NB4 (cell line): ENCODE data around the gene TBC1D14.

Source experiments
- POLR2A ChIP-seq: IDR thresholded peaks from 2 replicates; pipeline ENCODE4 v1.6.1; 2011; ENCODE audit warnings: mild to moderate bottlenecking; ENCODE audit not compliant: insufficient read length; ENCODE audit errors: extremely low read depth
- TF ChIP-seq, protein P1 (sequence below): IDR thresholded peaks from one replicate; pipeline ENCODE4 v1.5.1; 2012; ENCODE audit warnings: low read depth, low read length
- TF ChIP-seq, protein P2 (sequence below): IDR thresholded peaks from 2 replicates; pipeline ENCODE4 v1.6.1; 2011; ENCODE audit warnings: low read depth, low read length

GRCh38 chr4:6889101-6889735, 20.4 kb upstream of the TBC1D14 start:
- TF ChIP-seq, protein P1, sequence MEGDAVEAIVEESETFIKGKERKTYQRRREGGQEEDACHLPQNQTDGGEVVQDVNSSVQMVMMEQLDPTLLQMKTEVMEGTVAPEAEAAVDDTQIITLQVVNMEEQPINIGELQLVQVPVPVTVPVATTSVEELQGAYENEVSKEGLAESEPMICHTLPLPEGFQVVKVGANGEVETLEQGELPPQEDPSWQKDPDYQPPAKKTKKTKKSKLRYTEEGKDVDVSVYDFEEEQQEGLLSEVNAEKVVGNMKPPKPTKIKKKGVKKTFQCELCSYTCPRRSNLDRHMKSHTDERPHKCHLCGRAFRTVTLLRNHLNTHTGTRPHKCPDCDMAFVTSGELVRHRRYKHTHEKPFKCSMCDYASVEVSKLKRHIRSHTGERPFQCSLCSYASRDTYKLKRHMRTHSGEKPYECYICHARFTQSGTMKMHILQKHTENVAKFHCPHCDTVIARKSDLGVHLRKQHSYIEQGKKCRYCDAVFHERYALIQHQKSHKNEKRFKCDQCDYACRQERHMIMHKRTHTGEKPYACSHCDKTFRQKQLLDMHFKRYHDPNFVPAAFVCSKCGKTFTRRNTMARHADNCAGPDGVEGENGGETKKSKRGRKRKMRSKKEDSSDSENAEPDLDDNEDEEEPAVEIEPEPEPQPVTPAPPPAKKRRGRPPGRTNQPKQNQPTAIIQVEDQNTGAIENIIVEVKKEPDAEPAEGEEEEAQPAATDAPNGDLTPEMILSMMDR, result no peak
- no peak for TF ChIP-seq POLR2A
- TF ChIP-seq, protein P2, sequence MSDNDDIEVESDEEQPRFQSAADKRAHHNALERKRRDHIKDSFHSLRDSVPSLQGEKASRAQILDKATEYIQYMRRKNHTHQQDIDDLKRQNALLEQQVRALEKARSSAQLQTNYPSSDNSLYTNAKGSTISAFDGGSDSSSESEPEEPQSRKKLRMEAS, result no peak
